ENCODE results near the gene TRIM22.

The TRIM22 gene

GRCh38 chr11:5749836-5750235 lies 60.2 kb downstream of the TRIM22 start:
- no peak for DNase-seq

- DNase-seq = no peak
Measured at GRCh38 chr11:5753943-5754342, 64.4 kb downstream of the TRIM22 start, which contains the start of gene OR52N4. Gene OR52N4 (plus strand): TSS chr11:5754243. CDS start chr11:5754741, 498 bp downstream.

Measured in DMS 273 treated with DMSO at 0.1 percent for 48 hours (cell line).